Astrocyte of the spinal cord (primary cell): ENCODE measurements around the gene TSC22D2.

Experiments used
- DNase-seq: peaks from one replicate; pipeline ENCODE4 v3.0.0; 2011; ENCODE audit warnings: low read depth, low spot score
- H3K4me3 ChIP-seq: 2 replicates; pipeline ENCODE4 v1.5.1; 2011; ENCODE audit warnings: low read depth, mild to moderate bottlenecking, low read length, moderate library complexity
- CTCF ChIP-seq: IDR thresholded peaks from 2 replicates; pipeline ENCODE4 v1.5.1; 2012; ENCODE audit warnings: low read depth, mild to moderate bottlenecking, low read length, inconsistent platforms
- in situ Hi-C: cut with HindIII; loops from 2 replicates; pipeline ENCODE4 v1.10.0; 2017; ENCODE audit warnings: low sequenced_read_pairs

Gene TSC22D2

GRCh38 chr3:150419076-150419868 is 11.2 kb downstream of the TSC22D2 start:
- in situ Hi-C loops = no loop called here
- TF ChIP-seq CTCF = no peak
- H3K4me3 ChIP-seq = no peak overlapping the region
- DNase-seq = no peak

- H3K4me3 ChIP-seq = no peak overlapping the region
- no peak for TF ChIP-seq CTCF
- in situ Hi-C loops = no loop called here
- DNase-seq = no peak
Measured at GRCh38 chr3:150419959-150420358, 11.9 kb downstream of the TSC22D2 start.

GRCh38 chr3:150421256-150421655 is 13.2 kb downstream of the TSC22D2 start:
- in situ Hi-C loops = no loop called here
- no peak for TF ChIP-seq CTCF
- DNase-seq = no peak
- H3K4me3 ChIP-seq = no peak overlapping the region

GRCh38 chr3:150421799-150422548 is 13.9 kb downstream of the TSC22D2 start:
- in situ Hi-C loops = no loop called here
- DNase-seq = no peak
- no peak overlapping the region for H3K4me3 ChIP-seq
- no peak for TF ChIP-seq CTCF

- DNase-seq = no peak
- no peak for TF ChIP-seq CTCF
- H3K4me3 ChIP-seq = no peak overlapping the region
- in situ Hi-C loops = no loop called here
Measured at GRCh38 chr3:150422907-150423306, 14.8 kb downstream of the TSC22D2 start.

GRCh38 chr3:150423761-150424160 is 15.7 kb downstream of the TSC22D2 start:
- DNase-seq = no peak
- in situ Hi-C loops = no loop called here
- no peak overlapping the region for H3K4me3 ChIP-seq
- no peak for TF ChIP-seq CTCF
